GM12873 (cell line): ENCODE measurements around the gene FTH1.

Source experiments
- CTCF ChIP-seq: IDR thresholded peaks from 2 replicates; pipeline ENCODE4 v1.5.1; 2012; ENCODE audit warnings: low read depth, mild to moderate bottlenecking, moderate library complexity, low read length, control low read depth; ENCODE audit not compliant: insufficient read depth; ENCODE audit errors: missing control alignments

FTH1 gene

GRCh38 chr11:61919705-61920631 lies 47.5 kb downstream of the FTH1 start:
- TF ChIP-seq CTCF, result no peak

GRCh38 chr11:61918938-61919704 lies 48.3 kb downstream of the FTH1 start:
- no peak for TF ChIP-seq CTCF

- TF ChIP-seq CTCF, result no peak
These were observed 49.0 kb downstream of the FTH1 start for GRCh38 chr11:61918251-61918937.

- TF ChIP-seq CTCF, result no peak
These were observed 49.9 kb downstream of the FTH1 start, which contains the start of gene RAB3IL1 for GRCh38 chr11:61917334-61918109. Gene RAB3IL1, minus strand, starts transcription at chr11:61917566. Its CDS starts 199 bp downstream, at chr11:61917367.

GRCh38 chr11:61916737-61917333 lies 50.6 kb downstream of the FTH1 start:
- no peak for TF ChIP-seq CTCF

GRCh38 chr11:61914471-61915171 lies 52.8 kb downstream of the FTH1 start:
- no peak for TF ChIP-seq CTCF
